ENCODE data around the gene ZBTB20.

DNA sequence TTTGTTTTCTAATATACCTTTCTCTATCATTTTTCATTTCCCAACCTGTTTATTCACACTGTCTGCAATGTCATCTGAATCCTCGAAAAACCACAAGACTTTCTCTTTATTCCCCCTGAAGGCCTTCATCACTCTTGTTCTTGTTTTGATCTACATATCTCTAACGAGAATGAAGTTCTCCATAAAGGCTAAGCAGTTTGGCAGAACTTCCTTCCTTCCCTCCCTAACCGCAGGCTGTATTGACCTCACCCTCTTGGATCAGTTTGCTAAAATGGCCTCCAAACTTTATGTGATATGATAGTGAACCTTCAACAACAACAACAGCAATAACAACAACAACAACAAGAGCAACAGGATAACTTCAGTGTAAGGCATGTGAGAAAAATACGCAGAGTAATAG, 460.5 kb downstream of the ZBTB20 start:
- no peak for TF ChIP-seq POLR2AphosphoS5 (IDR thresholded peaks at IDR 0.05; ENCODE audit: low read depth, low read length)
- no peak for TF ChIP-seq TAF1 (IDR thresholded peaks at IDR 0.05; ENCODE audit: borderline replicate concordance, insufficient read depth, low read length)
- TF ChIP-seq SIN3A (IDR thresholded peaks at IDR 0.05; ENCODE audit: borderline replicate concordance, insufficient read depth, low read length): no peak
